HG03558 (cell line): ENCODE measurements around the gene SLC16A12.
"Not testable (repeated sequence)": the region's sequence is repeated elsewhere in the genome, so short reads cannot be mapped to it uniquely, and the experiment has no call there.

Experiments
- ATAC-seq: cut with Tn5 transposase; IDR thresholded peaks from one replicate; pipeline ENCODE4 v1.9.1; 2021; ENCODE audit warnings: moderate number of reproducible peaks; ENCODE audit not compliant: unreplicated experiment; ENCODE audit errors: extremely low read depth

The SLC16A12 gene

GRCh38 chr10:89475591-89475998 is 59.8 kb downstream of the SLC16A12 start:
- ATAC-seq: no peak

GRCh38 chr10:89475125-89475524 is 60.3 kb downstream of the SLC16A12 start:
- no peak for ATAC-seq

- no peak for ATAC-seq
These were observed 60.9 kb downstream of the SLC16A12 start for GRCh38 chr10:89474452-89474851.

GRCh38 chr10:89471110-89471809 is 64.1 kb downstream of the SLC16A12 start:
- ATAC-seq: no peak

- no peak for ATAC-seq
These were observed 64.8 kb downstream of the SLC16A12 start for GRCh38 chr10:89470628-89471027.

- ATAC-seq: no peak
These were observed 65.9 kb downstream of the SLC16A12 start for GRCh38 chr10:89469517-89469916.

- ATAC-seq: no peak
These were observed 67.0 kb downstream of the SLC16A12 start for GRCh38 chr10:89468191-89468965.

- no peak for ATAC-seq
These were observed 68.8 kb downstream of the SLC16A12 start for GRCh38 chr10:89466599-89467035.

GRCh38 chr10:89465196-89465595 is 70.2 kb downstream of the SLC16A12 start:
- ATAC-seq: no peak

GRCh38 chr10:89463846-89464537 is 71.4 kb downstream of the SLC16A12 start:
- ATAC-seq: no peak

GRCh38 chr10:89458784-89459183 is 76.6 kb downstream of the SLC16A12 start:
- no peak for ATAC-seq

- ATAC-seq: no peak
These were observed 77.1 kb downstream of the SLC16A12 start for GRCh38 chr10:89458291-89458690.

GRCh38 chr10:89454561-89455347 is 80.6 kb downstream of the SLC16A12 start:
- no peak for ATAC-seq

GRCh38 chr10:89452193-89452592 is 83.2 kb downstream of the SLC16A12 start:
- ATAC-seq: no peak

- no peak for ATAC-seq
These were observed 84.5 kb downstream of the SLC16A12 start for GRCh38 chr10:89450901-89451300.

- ATAC-seq: not testable (repeated sequence)
These were observed 90.6 kb downstream of the SLC16A12 start for GRCh38 chr10:89444819-89445218.

- ATAC-seq: no peak
These were observed 93.1 kb downstream of the SLC16A12 start for GRCh38 chr10:89442289-89442688.

- no peak for ATAC-seq
These were observed 95.0 kb downstream of the SLC16A12 start for GRCh38 chr10:89440226-89441009.

- no peak for ATAC-seq
These were observed 96.9 kb downstream of the SLC16A12 start for GRCh38 chr10:89438525-89438924.
